HG03354 (cell line): Measurements from ENCODE around the gene ARG2.
"Not testable (repeated sequence)": the region's sequence is repeated elsewhere in the genome, so short reads cannot be mapped to it uniquely, and the experiment has no call there.

ENCODE experiments used
- ATAC-seq: cut with Tn5 transposase; IDR thresholded peaks from one replicate; pipeline ENCODE4 v1.9.1; 2021; ENCODE audit warnings: mild to moderate bottlenecking; ENCODE audit not compliant: unreplicated experiment, poor library complexity, severe bottlenecking

ARG2 gene

GRCh38 chr14:67583711-67584644, 35.7 kb upstream of the ARG2 start:
- peak; percentile 56 for ATAC-seq

DNA sequence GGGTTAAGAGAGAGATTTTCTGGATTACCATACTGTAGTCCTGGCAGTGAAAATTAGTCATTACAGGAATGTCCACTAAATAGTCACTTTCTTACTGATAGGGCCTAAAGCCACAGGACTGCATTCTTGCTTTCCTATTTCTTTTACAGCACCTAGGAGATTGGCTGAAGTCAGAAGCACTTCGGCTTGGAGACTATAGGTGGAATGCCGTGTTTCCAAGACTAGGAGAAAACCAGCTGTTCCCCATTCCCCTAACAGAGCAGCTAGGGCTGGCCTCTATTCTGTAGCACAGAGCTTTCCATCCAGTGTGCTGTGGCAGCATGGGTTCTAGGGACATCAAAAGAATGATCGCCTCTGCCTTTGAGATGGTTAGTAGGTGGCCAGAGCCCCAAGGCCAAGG, 34.7 kb upstream of the ARG2 start:
- no peak for ATAC-seq

DNA sequence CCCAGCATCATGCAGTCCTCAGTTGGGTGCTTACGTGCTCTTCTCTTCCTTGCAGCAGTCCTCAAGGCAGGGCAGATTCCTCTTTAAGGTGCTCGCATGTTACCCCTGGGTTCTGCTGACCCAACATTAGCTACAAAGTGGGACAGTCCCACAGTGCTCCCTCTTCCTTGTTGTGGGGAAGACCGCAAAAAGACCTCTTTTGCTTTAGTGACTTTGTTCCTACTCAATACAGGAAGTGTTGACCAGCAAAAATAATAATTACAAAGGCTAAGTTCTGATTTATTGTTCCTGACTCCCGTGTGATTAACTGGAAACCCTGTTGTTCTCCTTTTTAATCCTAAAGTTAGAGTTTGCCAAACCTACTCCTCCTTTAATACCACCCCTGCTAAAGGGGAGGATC, 33.4 kb upstream of the ARG2 start:
- ATAC-seq = no peak

GRCh38 chr14:67589204-67589770, 30.4 kb upstream of the ARG2 start:
- ATAC-seq = no peak

DNA sequence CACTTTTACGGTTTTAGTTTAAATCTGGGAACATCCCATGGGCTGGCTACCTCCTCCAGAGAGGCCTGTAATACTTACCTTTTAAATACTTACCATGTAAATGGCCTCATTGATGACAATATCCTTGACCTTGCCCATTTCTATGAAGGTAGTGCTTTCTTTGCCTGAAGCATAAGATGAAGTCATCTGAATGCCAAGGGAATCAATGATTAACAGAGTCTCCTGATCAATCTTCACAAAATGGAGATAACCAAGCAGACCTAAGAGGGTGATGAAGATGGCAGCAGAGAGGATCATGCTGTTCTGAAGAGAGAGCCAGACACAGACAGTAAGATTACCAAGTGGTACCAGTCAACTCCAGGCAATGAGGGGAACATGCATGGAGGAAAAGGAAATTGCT, 26.1 kb upstream of the ARG2 start:
- ATAC-seq = not testable (repeated sequence)

DNA sequence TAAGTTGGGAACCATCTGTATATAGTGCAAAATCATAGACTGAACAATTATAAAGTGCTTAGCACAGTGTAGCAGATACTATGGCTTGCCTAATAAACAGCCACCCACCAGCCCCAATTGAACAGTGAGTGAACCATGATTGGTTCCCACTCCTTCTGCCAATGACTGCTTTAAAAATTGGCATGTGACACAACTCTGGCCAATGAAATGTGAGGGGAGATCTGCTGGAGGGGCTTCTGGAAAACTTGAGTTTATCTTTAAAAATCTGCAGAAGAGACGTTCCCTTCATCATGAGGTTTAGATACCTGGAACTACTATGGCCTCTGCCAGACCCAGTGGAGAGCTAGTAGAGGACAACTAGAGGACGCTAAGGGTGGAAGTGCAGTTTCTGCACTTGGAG, 24.3 kb upstream of the ARG2 start:
- ATAC-seq = no peak

DNA sequence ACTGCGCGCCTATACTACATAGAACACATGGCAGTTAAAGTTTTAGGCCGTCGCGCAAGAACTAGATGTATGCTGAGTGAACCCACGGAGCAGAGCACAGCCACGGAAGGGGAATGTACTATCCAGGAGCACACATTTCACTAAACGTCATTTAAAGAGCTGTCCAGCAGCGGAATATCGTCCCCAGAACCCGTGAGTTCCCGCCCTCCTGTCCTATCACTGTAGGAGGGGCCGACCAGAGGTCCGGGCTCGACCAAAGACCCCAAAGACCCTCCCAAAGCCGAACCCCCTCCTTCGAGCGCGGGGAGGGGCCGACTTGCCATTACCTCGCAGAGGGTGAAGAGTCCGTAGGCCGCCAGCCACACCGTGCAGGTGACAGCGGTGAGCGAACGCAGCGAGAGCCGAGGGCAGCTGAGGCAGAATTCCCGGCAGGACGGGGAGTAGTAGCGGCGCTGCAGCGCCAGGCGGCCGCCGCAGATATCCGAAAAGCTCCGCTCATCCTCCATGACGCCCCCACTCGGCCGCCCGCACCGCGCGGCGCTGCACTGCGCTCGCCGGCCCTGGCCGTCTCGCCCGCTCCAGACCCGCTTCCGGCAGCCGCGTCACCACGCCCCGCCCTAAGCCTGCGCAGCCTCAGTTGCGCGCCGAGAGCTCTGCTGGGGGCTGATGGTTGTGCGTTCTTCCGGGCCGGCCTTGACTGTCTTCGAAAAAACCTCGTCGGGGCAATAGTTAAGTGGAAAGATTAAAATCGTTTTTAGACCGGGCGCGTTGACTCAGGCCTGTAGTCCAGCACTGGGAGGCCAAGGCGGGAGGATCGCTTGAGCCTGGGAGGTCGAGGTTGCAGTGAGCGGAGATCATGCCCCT, 19.8 kb upstream of the ARG2 start, which contains the start of gene PIGH:
Gene PIGH (minus strand): TSS at position 571 of the 864 bp plus-strand sequence. CDS start 65 bp downstream, at position 506.
- peak; percentile 90 for ATAC-seq

GRCh38 chr14:67600562-67600974, 19.2 kb upstream of the ARG2 start:
- ATAC-seq = not testable (repeated sequence)

DNA sequence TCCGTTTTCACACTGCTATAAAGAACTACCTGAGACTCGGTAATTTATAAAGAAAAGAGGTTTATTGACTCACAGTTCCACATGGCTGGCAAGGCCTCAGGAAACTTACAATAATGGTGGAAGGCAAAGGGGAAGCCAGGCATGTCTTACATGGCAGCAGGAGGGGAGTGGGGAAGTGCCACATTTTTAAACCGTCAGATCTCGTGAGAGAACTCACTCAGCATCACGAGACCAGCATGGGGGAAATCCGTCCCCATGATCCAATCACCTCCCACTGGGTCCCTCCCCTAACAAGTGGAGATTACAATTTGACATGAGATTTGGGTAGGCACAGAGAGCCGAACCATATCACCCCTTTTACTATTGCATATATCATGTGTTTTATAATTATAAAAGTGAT, 17.6 kb upstream of the ARG2 start:
- no peak for ATAC-seq

DNA sequence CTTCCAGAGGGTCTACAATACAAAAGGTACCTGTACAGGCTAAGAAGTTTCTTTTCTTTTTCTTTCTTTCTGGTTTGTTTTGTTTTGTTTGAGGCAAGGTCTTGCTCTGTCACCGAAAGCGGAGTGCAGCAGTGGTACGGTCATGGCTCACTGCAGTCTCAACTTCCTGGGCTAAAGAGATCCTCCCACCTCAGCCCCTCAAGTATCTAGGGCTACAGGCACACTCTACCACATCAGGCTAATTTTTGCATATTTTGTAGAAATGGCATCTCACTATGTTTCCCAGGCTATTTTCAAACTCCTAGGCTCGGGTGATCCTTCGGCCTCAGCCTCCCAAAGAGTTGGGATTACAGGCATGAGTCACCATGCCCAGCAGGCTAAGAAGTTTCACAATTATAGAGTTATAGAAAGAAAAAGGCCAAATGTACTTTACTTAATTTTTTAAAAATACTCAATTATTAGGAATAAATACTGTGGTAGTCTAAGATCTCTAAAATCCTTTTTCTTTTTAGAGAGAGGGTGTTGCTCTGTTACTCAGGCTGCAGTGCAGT, 16.6 kb upstream of the ARG2 start:
- ATAC-seq = peak; percentile 80

- ATAC-seq = no peak
Measured at GRCh38 chr14:67607646-67608045, 12.1 kb upstream of the ARG2 start.

DNA sequence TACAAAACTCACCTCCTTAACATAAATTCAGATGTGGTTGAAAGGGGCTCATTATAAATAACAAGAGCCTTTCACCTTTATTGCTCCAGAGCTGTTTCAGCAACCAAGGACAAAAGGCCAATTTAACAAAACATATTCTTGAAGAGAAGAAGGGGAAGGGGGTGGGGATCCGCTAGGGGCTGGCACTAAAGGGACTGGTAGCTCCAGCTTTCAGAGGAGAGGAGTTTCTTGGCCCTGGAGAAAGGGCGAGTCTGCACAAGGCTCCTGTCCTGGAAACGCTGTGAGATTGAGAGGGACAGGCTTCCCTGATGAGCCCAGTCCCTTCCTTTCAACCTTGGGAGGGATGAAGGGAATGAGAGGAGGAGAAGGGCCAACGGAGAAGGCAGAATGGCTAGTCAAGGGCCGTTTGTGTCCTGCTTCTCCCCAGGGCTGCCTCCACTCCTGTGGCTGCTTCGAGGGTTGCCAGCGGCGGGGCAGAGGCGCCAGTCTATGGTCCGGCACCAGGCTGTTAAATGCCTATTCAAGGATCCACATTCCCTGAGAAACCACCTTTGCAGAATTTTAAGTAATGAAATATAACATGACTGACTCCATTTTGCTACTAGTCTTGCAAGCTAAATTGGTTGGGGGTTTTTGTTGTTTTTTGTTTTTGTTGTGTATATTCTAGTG, 9.9 kb upstream of the ARG2 start:
- no peak for ATAC-seq

DNA sequence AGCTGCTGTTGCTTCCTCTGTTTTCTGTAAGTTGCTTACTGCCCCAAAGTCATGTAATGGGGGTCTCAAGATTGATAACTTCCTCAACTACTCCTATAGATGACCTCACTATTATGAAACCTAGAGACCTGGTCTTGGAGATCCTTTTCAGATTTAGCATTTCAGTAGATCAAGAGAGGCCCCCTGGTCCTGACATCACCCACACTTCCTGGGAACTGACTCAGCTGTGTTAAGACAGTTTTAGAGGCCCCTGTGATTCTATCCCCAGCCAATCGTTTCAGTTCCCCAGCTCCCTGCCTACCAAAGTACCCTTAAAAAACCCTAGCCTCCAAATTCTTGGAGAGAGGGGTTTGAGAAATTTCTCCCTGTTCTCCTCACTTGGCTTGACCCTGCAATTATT, 9.2 kb upstream of the ARG2 start:
- ATAC-seq = no peak

GRCh38 chr14:67618617-67619063, 1.1 kb upstream of the ARG2 start:
- peak; percentile 50 for ATAC-seq

- no peak for ATAC-seq
Measured at GRCh38 chr14:67620217-67620785, 581 bp downstream of the ARG2 start.

GRCh38 chr14:67622675-67623074, 3.0 kb downstream of the ARG2 start:
- ATAC-seq = no peak

GRCh38 chr14:67623114-67623513, 3.4 kb downstream of the ARG2 start:
- no peak for ATAC-seq

- ATAC-seq = not testable (repeated sequence)
Measured at GRCh38 chr14:67626131-67626530, 6.4 kb downstream of the ARG2 start.

DNA sequence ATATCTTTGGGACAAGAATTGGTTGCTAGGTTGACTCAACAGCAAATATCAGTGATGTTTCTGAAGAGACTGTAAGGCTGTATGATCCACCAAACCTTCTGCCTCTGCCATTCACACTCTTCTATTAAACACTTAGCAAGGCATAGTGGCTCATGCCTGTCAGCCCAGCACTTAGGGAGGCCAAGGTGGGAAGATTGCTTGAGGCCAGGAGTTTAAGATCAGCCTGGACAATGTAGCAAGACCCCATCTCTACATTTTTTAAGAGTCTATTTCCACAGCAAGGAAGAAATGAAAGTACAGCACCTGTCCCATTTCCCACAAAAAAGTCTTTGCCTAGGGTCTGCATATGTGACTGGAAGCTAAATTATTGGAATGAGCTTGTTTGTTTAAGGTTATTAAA, 7.8 kb downstream of the ARG2 start:
- ATAC-seq = no peak
